Neural progenitor cell (in vitro differentiated cells): Measurements from ENCODE around the gene OR2F1. TPM values are rescaled to one million over a fixed set of nuclear protein-coding genes. Genes with fewer than 3 reads are reported as not detected.
"Not testable (repeated sequence)": the region's sequence is repeated elsewhere in the genome, so short reads cannot be mapped to it uniquely, and the experiment has no call there.

Experiments used
- DNase-seq: peaks from one replicate; pipeline ENCODE4 v3.0.0-alpha.2; 2016; ENCODE audit warnings: low spot score
- H2AFZ ChIP-seq: fragments of 200-600 bp; sonication (generic); replicated peaks from 2 replicates; pipeline ENCODE4 v1.6.1; 2016; ENCODE audit warnings: antibody characterized with exemption
- H3F3A ChIP-seq: fragments of 200-600 bp; sonication (generic); 2 replicates; pipeline ENCODE4 v1.6.1; 2016; ENCODE audit warnings: antibody characterized with exemption, low read depth
- H3K27ac ChIP-seq: fragments of 200-600 bp; sonication (generic); 2 replicates; pipeline ENCODE4 v1.5.1; 2016; ENCODE audit warnings: mild to moderate bottlenecking
- H3K27me3 ChIP-seq: fragments of 200-600 bp; sonication (generic); 2 replicates; pipeline ENCODE4 v1.6.1; 2016; ENCODE audit warnings: mild to moderate bottlenecking, moderate library complexity
- H3K36me3 ChIP-seq: fragments of 200-600 bp; sonication (generic); 2 replicates; pipeline ENCODE4 v1.5.1; 2016
- H3K4me1 ChIP-seq: fragments of 200-600 bp; sonication (generic); 2 replicates; pipeline ENCODE4 v1.6.1; 2016; ENCODE audit warnings: mixed run types
- H3K4me2 ChIP-seq: fragments of 200-600 bp; sonication (generic); 2 replicates; pipeline ENCODE4 v1.6.1; 2016
- H3K4me3 ChIP-seq: fragments of 200-600 bp; sonication (generic); 2 replicates; pipeline ENCODE4 v1.5.1; 2016
- H3K79me2 ChIP-seq: fragments of 200-600 bp; sonication (generic); 2 replicates; pipeline ENCODE4 v1.6.1; 2016; ENCODE audit warnings: low read depth
- H3K9ac ChIP-seq: fragments of 200-600 bp; sonication (generic); 2 replicates; pipeline ENCODE4 v1.6.1; 2016
- H3K9me3 ChIP-seq: fragments of 200-600 bp; sonication (generic); 2 replicates; pipeline ENCODE4 v1.5.1; 2016; ENCODE audit warnings: low read depth
- H4K20me1 ChIP-seq: fragments of 200-600 bp; sonication (generic); 2 replicates; pipeline ENCODE4 v1.6.1; 2016; ENCODE audit warnings: low read depth
- H3K27ac Mint-ChIP-seq: 3 replicates; pipeline ENCODE4 v1.8.0; 2021; ENCODE audit warnings: mixed read lengths
- H3K27me3 Mint-ChIP-seq: 2 replicates; pipeline ENCODE4 v1.8.0; 2022; ENCODE audit warnings: low read depth, mild to moderate bottlenecking, inconsistent platforms, moderate library complexity, mixed read lengths; ENCODE audit not compliant: insufficient read depth
- H3K36me3 Mint-ChIP-seq: 3 replicates; pipeline ENCODE4 v1.8.0; 2021; ENCODE audit warnings: mixed read lengths
- H3K4me1 Mint-ChIP-seq: 3 replicates; pipeline ENCODE4 v1.8.0; 2021; ENCODE audit warnings: mixed read lengths
- H3K4me3 Mint-ChIP-seq: 3 replicates; pipeline ENCODE4 v1.8.0; 2021; ENCODE audit warnings: mild to moderate bottlenecking, moderate library complexity, mixed read lengths
- H3K9me3 Mint-ChIP-seq: 3 replicates; pipeline ENCODE4 v1.8.0; 2020; ENCODE audit warnings: mixed read lengths
- CTCF ChIP-seq: fragments of 200-600 bp; sonication (generic); IDR thresholded peaks from 2 replicates; pipeline ENCODE4 v1.5.1; 2017; ENCODE audit warnings: antibody characterized with exemption, mild to moderate bottlenecking
- EZH2 ChIP-seq: fragments of 200-600 bp; sonication (generic); IDR thresholded peaks from 2 replicates; pipeline ENCODE4 v1.6.1; 2017; ENCODE audit warnings: antibody characterized with exemption, mild to moderate bottlenecking, moderate library complexity
- EZH2phosphoT487 ChIP-seq: fragments of 200-600 bp; sonication (generic); IDR thresholded peaks from 2 replicates; pipeline ENCODE4 v1.6.1; 2017; ENCODE audit warnings: antibody characterized with exemption
- total RNA-seq: library from RNA; depleted of rRNA; stranded (reverse); fragments of >200 nt; gene quantifications from 2 replicates; pipeline ENCODE4 v1.2.3, GENCODE V29; 2015; ENCODE audit warnings: low replicate concordance

Gene OR2F1
- total RNA-seq, 1 donor from 2014 or later, result not detected

DNA sequence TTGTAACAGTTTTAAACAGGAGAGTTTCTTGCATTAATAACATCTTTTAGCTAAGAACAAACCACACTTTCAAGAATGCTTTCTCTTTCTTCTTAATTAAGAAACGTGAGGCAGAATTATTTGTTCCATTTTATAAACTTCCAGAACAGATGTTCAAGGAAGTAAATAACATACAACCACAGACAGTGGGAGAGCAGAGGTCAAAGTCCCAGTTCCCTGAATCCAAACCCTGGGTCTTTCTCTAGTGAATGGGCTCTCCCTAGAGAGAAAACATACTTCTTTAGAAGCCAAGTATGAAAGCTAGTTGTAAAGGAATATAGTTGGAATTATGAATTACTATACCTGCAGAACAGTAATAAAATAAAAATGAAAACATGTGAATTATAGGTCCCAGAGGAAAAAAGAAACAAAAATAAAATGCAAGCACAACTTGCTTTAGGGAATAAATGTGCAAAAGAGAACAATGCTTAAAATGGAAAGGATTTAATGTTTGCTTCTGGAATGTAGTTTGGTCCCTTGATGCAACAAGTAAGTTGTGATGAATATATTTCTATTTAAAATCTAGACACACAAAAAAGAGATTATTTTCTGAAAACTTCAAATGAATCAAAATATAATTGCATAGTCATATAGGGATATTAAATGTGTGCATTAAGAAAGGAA is 51.5 kb downstream of the OR2F1 start:
- no peaks in the 10 kb centered on the region for H3K27me3 ChIP-seq
- no peaks in the 10 kb centered on the region for H4K20me1 ChIP-seq
- Mint-ChIP-seq H3K9me3 (peaks cover 11% of the 10 kb centered on the region), H3K4me1 (no peaks in the 10 kb centered on the region), H3K36me3 (no peaks in the 10 kb centered on the region), H3K4me3 (no peak overlapping the region), H3K27me3 (no peaks in the 10 kb centered on the region), H3K27ac (no peak overlapping the region)
- no peaks in the 10 kb centered on the region for H3K79me2 ChIP-seq
- no peak overlapping the region for H3K27ac ChIP-seq
- H3K9me3 ChIP-seq, result no peaks in the 10 kb centered on the region
- no peaks in the 10 kb centered on the region for H3K36me3 ChIP-seq
- no peak overlapping the region for H3K4me3 ChIP-seq
- no peaks in the 10 kb centered on the region for H3K4me1 ChIP-seq
- no peaks in the 10 kb centered on the region for H3F3A ChIP-seq
- TF ChIP-seq CTCF (no peak), EZH2phosphoT487 (no peak), EZH2 (no peak)
- no peak overlapping the region for H3K9ac ChIP-seq
- no peak overlapping the region for H3K4me2 ChIP-seq
- DNase-seq, result no peak
- no peak overlapping the region for H2AFZ ChIP-seq

DNA sequence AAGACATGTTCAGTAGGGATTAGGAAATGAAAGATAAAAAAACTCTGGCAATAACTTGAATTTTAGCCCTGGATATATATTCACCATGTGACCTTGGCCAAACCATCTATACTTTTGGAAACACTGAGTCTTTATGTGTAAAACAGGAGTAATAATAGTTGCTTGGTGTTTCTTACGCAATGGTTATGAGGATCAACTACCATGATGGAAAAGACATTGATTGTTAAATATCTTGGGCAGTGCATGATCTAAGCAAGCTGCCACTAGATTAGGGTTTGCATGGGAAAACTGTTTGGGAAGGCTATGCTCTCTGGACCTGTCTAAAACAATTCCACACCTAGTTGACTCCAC is 52.0 kb downstream of the OR2F1 start:
- no peak for TF ChIP-seq EZH2
- no peak for TF ChIP-seq CTCF
- TF ChIP-seq EZH2phosphoT487, result no peak
- H3K27ac ChIP-seq, result no peak overlapping the region

GRCh38 chr7:144009361-144009760 is 54.7 kb downstream of the OR2F1 start:
- H3K36me3 Mint-ChIP-seq, result no peaks in the 10 kb centered on the region
- no peak overlapping the region for H3K27ac Mint-ChIP-seq
- H3K27me3 ChIP-seq, result no peaks in the 10 kb centered on the region
- no peak overlapping the region for H3K9ac ChIP-seq
- H3F3A ChIP-seq, result no peaks in the 10 kb centered on the region
- no peak for DNase-seq
- peaks cover 11% of the 10 kb centered on the region for H3K9me3 Mint-ChIP-seq
- no peaks in the 10 kb centered on the region for H3K4me1 Mint-ChIP-seq
- no peaks in the 10 kb centered on the region for H3K27me3 Mint-ChIP-seq
- H3K4me3 Mint-ChIP-seq, result no peak overlapping the region
- H3K4me3 ChIP-seq, result no peak overlapping the region
- no peaks in the 10 kb centered on the region for H3K79me2 ChIP-seq
- H2AFZ ChIP-seq, result no peak overlapping the region
- H3K36me3 ChIP-seq, result no peaks in the 10 kb centered on the region
- no peaks in the 10 kb centered on the region for H4K20me1 ChIP-seq
- H3K4me2 ChIP-seq, result no peak overlapping the region
- no peaks in the 10 kb centered on the region for H3K9me3 ChIP-seq
- TF ChIP-seq EZH2 (no peak), CTCF (no peak), EZH2phosphoT487 (no peak)
- H3K4me1 ChIP-seq, result no peaks in the 10 kb centered on the region
- H3K27ac ChIP-seq, result no peak overlapping the region

More for the DNA sequence above, 52.0 kb downstream of the OR2F1 start:
- H3K27me3 Mint-ChIP-seq, result no peaks in the 10 kb centered on the region
- H2AFZ ChIP-seq, result no peak overlapping the region
- H3K4me3 Mint-ChIP-seq, result no peak overlapping the region
- no peak overlapping the region for H3K4me2 ChIP-seq
- H3K27ac Mint-ChIP-seq, result no peak overlapping the region
- H3K36me3 Mint-ChIP-seq, result no peaks in the 10 kb centered on the region
- H3K4me1 Mint-ChIP-seq, result no peaks in the 10 kb centered on the region
- H3K79me2 ChIP-seq, result no peaks in the 10 kb centered on the region
- no peaks in the 10 kb centered on the region for H3K27me3 ChIP-seq
- no peaks in the 10 kb centered on the region for H4K20me1 ChIP-seq
- no peak overlapping the region for H3K4me3 ChIP-seq
- H3F3A ChIP-seq, result no peaks in the 10 kb centered on the region
- H3K36me3 ChIP-seq, result no peaks in the 10 kb centered on the region
- H3K9me3 ChIP-seq, result no peaks in the 10 kb centered on the region
- no peak overlapping the region for H3K9ac ChIP-seq
- DNase-seq, result no peak
- peaks cover 11% of the 10 kb centered on the region for H3K9me3 Mint-ChIP-seq
- H3K4me1 ChIP-seq, result no peaks in the 10 kb centered on the region

- not testable (repeated sequence) for H3K4me1 ChIP-seq, H3K4me2 ChIP-seq, H3K36me3 Mint-ChIP-seq, H4K20me1 ChIP-seq, H3K27ac Mint-ChIP-seq, H3K9me3 ChIP-seq, H3K9ac ChIP-seq, H2AFZ ChIP-seq, H3K27me3 Mint-ChIP-seq, DNase-seq, H3K79me2 ChIP-seq, H3K27me3 ChIP-seq, H3F3A ChIP-seq, H3K4me1 Mint-ChIP-seq, H3K27ac ChIP-seq, H3K4me3 ChIP-seq, H3K36me3 ChIP-seq, H3K4me3 Mint-ChIP-seq
- H3K9me3 Mint-ChIP-seq, result peaks cover 11% of the 10 kb centered on the region
Observed at GRCh38 chr7:144010061-144010460, 55.4 kb downstream of the OR2F1 start.

- not testable (repeated sequence) for H3F3A ChIP-seq, H3K9ac ChIP-seq, H3K27ac Mint-ChIP-seq, H3K27me3 ChIP-seq, H3K4me1 ChIP-seq, H3K79me2 ChIP-seq, H3K4me1 Mint-ChIP-seq, H3K36me3 Mint-ChIP-seq, H3K27ac ChIP-seq, H3K27me3 Mint-ChIP-seq, H3K4me3 Mint-ChIP-seq, H3K4me3 ChIP-seq, H3K36me3 ChIP-seq, H3K4me2 ChIP-seq, H3K9me3 ChIP-seq, H2AFZ ChIP-seq, H4K20me1 ChIP-seq, DNase-seq
- peaks cover 11% of the 10 kb centered on the region for H3K9me3 Mint-ChIP-seq
Observed at GRCh38 chr7:144010821-144011220, 56.2 kb downstream of the OR2F1 start.
